SK-N-SH (cell line): ENCODE measurements around the gene SRCIN1. TPM values are rescaled to one million over a fixed set of nuclear protein-coding genes. Genes with fewer than 3 reads are reported as not detected.

Experiments used
- CTCF ChIA-PET: fragments of 300-600, 350-600 bp; formaldehyde crosslinking; extraction: SDS; loops from one replicate; lab custom pipeline; 2021; lab: Yijun Ruan, JAX
- POLR2A ChIA-PET: fragments of 350-600 bp; sonication (Branson Sonifier 250); formaldehyde crosslinking; extraction: SDS; loops from one replicate; lab custom pipeline; 2020; ENCODE audit warnings: antibody characterized with exemption, inconsistent platforms; lab: Yijun Ruan, JAX
- DNase-seq: peaks from one replicate; pipeline ENCODE4 v3.0.0; 2012
- H2AFZ ChIP-seq: fragments of 200-600 bp; sonication (generic); 2 replicates; pipeline ENCODE4 v1.8.1; 2016; ENCODE audit warnings: antibody characterized with exemption, mild to moderate bottlenecking, low read depth
- H3F3A ChIP-seq: fragments of 200-600 bp; sonication (generic); replicated peaks from 2 replicates; pipeline ENCODE3; 2016; ENCODE audit warnings: antibody characterized with exemption, mild to moderate bottlenecking; ENCODE audit not compliant: insufficient read depth
- H3K27ac ChIP-seq, 2 experiments: fragments of 200-500 bp in 1 of 2; fragments of 200-600 bp in 1 of 2; sonication (Bioruptor generic) in 1 of 2; sonication (generic), shearing (Covaris generic) in 1 of 2; 2 replicates each; pipeline versions ENCODE4 v1.5.1 to v1.6.1; 2014 to 2016; ENCODE audit warnings: low read depth in 2 of 2, inconsistent platforms in 1 of 2, low read length in 1 of 2, mild to moderate bottlenecking in 1 of 2, mixed read lengths in 1 of 2
- H3K27me3 ChIP-seq: fragments of 200-600 bp; sonication (generic), shearing (Covaris generic); 2 replicates; pipeline ENCODE4 v1.6.1; 2016; ENCODE audit warnings: mixed run types; ENCODE audit not compliant: insufficient read depth
- H3K36me3 ChIP-seq, 2 experiments: fragments of 200-500 bp in 1 of 2; fragments of 200-600 bp in 1 of 2; sonication (Bioruptor generic) in 1 of 2; sonication (generic) in 1 of 2; replicated peaks in 1 of 2; 2 replicates each; pipeline versions ENCODE3 to v1.5.1; 2014 to 2016; ENCODE audit warnings: low read length in 1 of 2, mild to moderate bottlenecking in 1 of 2; ENCODE audit not compliant: insufficient read depth in 2 of 2, control insufficient read depth in 1 of 2
- H3K4me1 ChIP-seq, 2 experiments: fragments of 200-500 bp in 1 of 2; fragments of 200-600 bp in 1 of 2; sonication (Bioruptor generic) in 1 of 2; sonication (generic), shearing (Covaris generic) in 1 of 2; 2 replicates each; pipeline versions ENCODE4 v1.5.1 to v1.6.1; 2014 to 2016; ENCODE audit warnings: low read depth in 1 of 2, low read length in 1 of 2, mixed run types in 1 of 2; ENCODE audit not compliant: insufficient read depth in 2 of 2, control insufficient read depth in 1 of 2
- H3K4me2 ChIP-seq: fragments of 200-600 bp; sonication (generic), shearing (Covaris generic); 2 replicates; pipeline ENCODE4 v1.6.1; 2017; ENCODE audit warnings: mixed run types
- H3K4me3 ChIP-seq, 2 experiments: fragments of 200-500 bp in 1 of 2; fragments of 200-600 bp in 1 of 2; sonication (Bioruptor generic) in 1 of 2; sonication (generic), shearing (Covaris generic) in 1 of 2; 2 replicates each; pipeline versions ENCODE4 v1.5.1 to v1.8.1; 2014 to 2016; ENCODE audit warnings: low read depth in 2 of 2, inconsistent platforms in 1 of 2, low read length in 1 of 2, mild to moderate bottlenecking in 1 of 2, mixed read lengths in 1 of 2, moderate library complexity in 1 of 2
- H3K79me2 ChIP-seq: fragments of 200-600 bp; sonication (generic); 2 replicates; pipeline ENCODE4 v1.8.1; 2017; ENCODE audit warnings: mild to moderate bottlenecking; ENCODE audit not compliant: insufficient read depth
- H3K9ac ChIP-seq: fragments of 200-600 bp; sonication (generic); 2 replicates; pipeline ENCODE4 v1.6.1; 2017; ENCODE audit warnings: mixed run types
- H3K9me2 ChIP-seq: fragments of 200-600 bp; sonication (generic); 2 replicates; pipeline ENCODE4 v1.6.1; 2017; ENCODE audit warnings: mixed run types
- H3K9me3 ChIP-seq: fragments of 200-600 bp; sonication (generic); 2 replicates; pipeline ENCODE4 v1.6.1; 2017; ENCODE audit warnings: mixed run types, mild to moderate bottlenecking, moderate library complexity
- H4K20me1 ChIP-seq: fragments of 200-600 bp; sonication (generic); 2 replicates; pipeline ENCODE4 v1.6.1; 2017; ENCODE audit warnings: mild to moderate bottlenecking, mixed run types; ENCODE audit not compliant: insufficient read depth
- CHD2 ChIP-seq: fragments of 150-350 bp; IDR thresholded peaks from 2 replicates; pipeline ENCODE4 v1.6.1; 2018; ENCODE audit warnings: low read length; ENCODE audit not compliant: partially characterized antibody
- EZH2phosphoT487 ChIP-seq: fragments of 200-600 bp; sonication (generic); IDR thresholded peaks from 2 replicates; pipeline ENCODE4 v1.6.1; 2017; ENCODE audit warnings: low read depth, mixed run types, mild to moderate bottlenecking, antibody characterized with exemption, moderate library complexity, borderline replicate concordance
- FOXJ3 ChIP-seq: sonication (generic); formaldehyde crosslinking; IDR thresholded peaks from 2 replicates; pipeline ENCODE4 v1.5.1; 2020; ENCODE audit warnings: mild to moderate bottlenecking, missing genetic modification reagents
- FOXM1 ChIP-seq: IDR thresholded peaks from 2 replicates; pipeline ENCODE4 v1.4.0; 2012; ENCODE audit warnings: low read depth, mild to moderate bottlenecking
- GATA2 ChIP-seq: sonication (generic); formaldehyde crosslinking; IDR thresholded peaks from 2 replicates; pipeline ENCODE4 v1.5.0; 2020; ENCODE audit warnings: mild to moderate bottlenecking, missing genetic modification reagents
- MXI1 ChIP-seq: IDR thresholded peaks from 2 replicates; pipeline ENCODE4 v1.6.1; 2012; ENCODE audit warnings: mild to moderate bottlenecking, low read depth, low read length, improper control_type of control experiment
- NFIC ChIP-seq: IDR thresholded peaks from 2 replicates; pipeline ENCODE4 v1.4.0; 2012; ENCODE audit warnings: borderline replicate concordance
- RAD21 ChIP-seq: IDR thresholded peaks from 2 replicates; pipeline ENCODE4 v1.6.1; 2012; ENCODE audit warnings: mild to moderate bottlenecking, low read length
- RXRA ChIP-seq: IDR thresholded peaks from 2 replicates; pipeline ENCODE4 v1.4.0; 2012; ENCODE audit warnings: low read depth, mild to moderate bottlenecking, borderline replicate concordance
- SMC3 ChIP-seq: IDR thresholded peaks from 2 replicates; pipeline ENCODE4 v1.6.1; 2012; ENCODE audit warnings: low read depth, low read length, improper control_type of control experiment
- WGBS: methylation state at CpG from one replicate; pipeline ENCODE4 v1.1.6; 2017; ENCODE audit warnings: low lambda C conversion rate; 5-methylcytosine and 5-hydroxymethylcytosine counted together
- polyA plus RNA-seq, 3 experiments: library from polyadenylated mRNA; depleted of rRNA; stranded (reverse); fragments of >200 nt; gene quantifications; 2 replicates each; pipeline ENCODE4 v1.2.3, GENCODE V29; 2012
- TF ChIP-seq, protein P1 (sequence below): IDR thresholded peaks from 2 replicates; pipeline ENCODE4 v1.6.1; 2012; ENCODE audit warnings: mild to moderate bottlenecking, low read depth, low read length, moderate library complexity
- TF ChIP-seq, protein P2 (sequence below): IDR thresholded peaks from 2 replicates; pipeline ENCODE4 v1.4.0; 2012; ENCODE audit warnings: low read depth, borderline replicate concordance
- TF ChIP-seq, protein P3 (sequence below): IDR thresholded peaks from 2 replicates; pipeline ENCODE4 v1.4.0; 2012; ENCODE audit warnings: low read depth

Gene SRCIN1
- polyA plus RNA-seq, 1 of the 3 experiments (the other 2 are of a cell fraction): 1.0 TPM

DNA sequence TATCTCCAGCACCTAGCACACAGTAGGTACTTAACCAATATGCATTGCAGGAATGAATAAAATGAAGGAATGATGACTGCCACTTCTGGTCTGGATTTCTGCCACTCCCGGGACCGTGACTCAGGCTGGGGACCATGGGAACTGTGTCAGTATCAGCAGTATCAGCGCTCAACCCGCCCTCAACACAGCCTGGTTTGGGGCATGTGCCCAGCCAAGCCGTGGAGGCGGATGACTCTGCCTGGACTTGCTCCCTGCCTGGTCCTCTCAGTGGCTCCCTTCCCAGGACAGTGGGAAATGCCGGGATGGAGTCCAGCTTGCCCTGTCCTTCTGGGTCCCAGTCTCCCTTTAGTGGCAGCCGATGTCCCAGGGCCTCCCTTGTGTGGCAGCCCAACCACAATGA lies 55.1 kb downstream of the SRCIN1 start:
- H3K9me2 ChIP-seq: no peaks in the 10 kb centered on the region
- POLR2A ChIA-PET: no interaction called here
- no peaks in the 10 kb centered on the region for H3K27me3 ChIP-seq
- 77% methylated on average over 5 of the region's 8 CpGs for WGBS
- no peak overlapping the region for H3K4me2 ChIP-seq
- no peak overlapping the region for H3K9ac ChIP-seq
- no peaks in the 10 kb centered on the region for H4K20me1 ChIP-seq
- H3K9me3 ChIP-seq: no peaks in the 10 kb centered on the region
- H3K79me2 ChIP-seq: no peaks in the 10 kb centered on the region
- H3F3A ChIP-seq: peaks cover 6% of the 10 kb centered on the region
- TF ChIP-seq, protein P1, sequence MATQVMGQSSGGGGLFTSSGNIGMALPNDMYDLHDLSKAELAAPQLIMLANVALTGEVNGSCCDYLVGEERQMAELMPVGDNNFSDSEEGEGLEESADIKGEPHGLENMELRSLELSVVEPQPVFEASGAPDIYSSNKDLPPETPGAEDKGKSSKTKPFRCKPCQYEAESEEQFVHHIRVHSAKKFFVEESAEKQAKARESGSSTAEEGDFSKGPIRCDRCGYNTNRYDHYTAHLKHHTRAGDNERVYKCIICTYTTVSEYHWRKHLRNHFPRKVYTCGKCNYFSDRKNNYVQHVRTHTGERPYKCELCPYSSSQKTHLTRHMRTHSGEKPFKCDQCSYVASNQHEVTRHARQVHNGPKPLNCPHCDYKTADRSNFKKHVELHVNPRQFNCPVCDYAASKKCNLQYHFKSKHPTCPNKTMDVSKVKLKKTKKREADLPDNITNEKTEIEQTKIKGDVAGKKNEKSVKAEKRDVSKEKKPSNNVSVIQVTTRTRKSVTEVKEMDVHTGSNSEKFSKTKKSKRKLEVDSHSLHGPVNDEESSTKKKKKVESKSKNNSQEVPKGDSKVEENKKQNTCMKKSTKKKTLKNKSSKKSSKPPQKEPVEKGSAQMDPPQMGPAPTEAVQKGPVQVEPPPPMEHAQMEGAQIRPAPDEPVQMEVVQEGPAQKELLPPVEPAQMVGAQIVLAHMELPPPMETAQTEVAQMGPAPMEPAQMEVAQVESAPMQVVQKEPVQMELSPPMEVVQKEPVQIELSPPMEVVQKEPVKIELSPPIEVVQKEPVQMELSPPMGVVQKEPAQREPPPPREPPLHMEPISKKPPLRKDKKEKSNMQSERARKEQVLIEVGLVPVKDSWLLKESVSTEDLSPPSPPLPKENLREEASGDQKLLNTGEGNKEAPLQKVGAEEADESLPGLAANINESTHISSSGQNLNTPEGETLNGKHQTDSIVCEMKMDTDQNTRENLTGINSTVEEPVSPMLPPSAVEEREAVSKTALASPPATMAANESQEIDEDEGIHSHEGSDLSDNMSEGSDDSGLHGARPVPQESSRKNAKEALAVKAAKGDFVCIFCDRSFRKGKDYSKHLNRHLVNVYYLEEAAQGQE: no peak
- TF ChIP-seq RAD21 (no peak), FOXM1 (no peak), NFIC (no peak), GATA2 (no peak), FOXJ3 (CRISPR knock-in tag) (no peak), CHD2 (no peak), RXRA (no peak), EZH2phosphoT487 (no peak), SMC3 (no peak)
- TF ChIP-seq, protein P2, sequence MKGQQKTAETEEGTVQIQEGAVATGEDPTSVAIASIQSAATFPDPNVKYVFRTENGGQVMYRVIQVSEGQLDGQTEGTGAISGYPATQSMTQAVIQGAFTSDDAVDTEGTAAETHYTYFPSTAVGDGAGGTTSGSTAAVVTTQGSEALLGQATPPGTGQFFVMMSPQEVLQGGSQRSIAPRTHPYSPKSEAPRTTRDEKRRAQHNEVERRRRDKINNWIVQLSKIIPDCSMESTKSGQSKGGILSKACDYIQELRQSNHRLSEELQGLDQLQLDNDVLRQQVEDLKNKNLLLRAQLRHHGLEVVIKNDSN: no peak
- TF ChIP-seq, protein P3, sequence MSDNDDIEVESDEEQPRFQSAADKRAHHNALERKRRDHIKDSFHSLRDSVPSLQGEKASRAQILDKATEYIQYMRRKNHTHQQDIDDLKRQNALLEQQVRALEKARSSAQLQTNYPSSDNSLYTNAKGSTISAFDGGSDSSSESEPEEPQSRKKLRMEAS: no peak
- TF ChIP-seq, all 33 proteins: peak for 0
- no peak overlapping the region for H2AFZ ChIP-seq
- H3K4me3 ChIP-seq: no peak overlapping the region
- H3K27ac ChIP-seq: no peak overlapping the region
- peaks cover 0 to 15% of the 10 kb centered on the region in 2 experiments; a peak in 2 of 4 replicates for H3K4me1 ChIP-seq
- DNase-seq: no peak
- no peaks in the 10 kb centered on the region for H3K36me3 ChIP-seq
- CTCF ChIA-PET: interaction anchor here (1.0 to 3.3 kb wide), 8 partner anchors 8 to 117 kb away, joined by 4 to 23 read pairs (median 9); partner anchors contain the start of gene SRCIN1

DNA sequence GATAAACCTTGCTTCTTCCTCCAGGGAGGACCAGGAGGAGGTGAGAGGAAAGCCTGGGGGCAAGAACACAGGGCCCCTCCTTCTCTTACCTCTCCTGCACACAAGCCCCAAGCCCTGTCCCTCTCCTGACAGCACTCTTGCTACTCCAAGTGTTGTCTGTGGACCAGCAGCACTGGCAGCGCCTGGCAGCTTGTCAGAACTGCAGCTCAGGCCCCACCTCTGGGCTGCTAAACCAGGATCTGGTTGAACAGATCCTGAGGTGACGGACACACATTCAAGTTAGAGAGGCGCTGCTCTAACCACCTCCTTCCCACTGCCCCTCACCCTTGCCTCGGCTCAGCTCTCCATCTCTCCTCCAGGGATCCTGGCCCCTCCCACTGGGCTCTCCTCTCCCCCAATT lies 56.5 kb downstream of the SRCIN1 start:
- no peaks in the 10 kb centered on the region for H3K79me2 ChIP-seq
- peaks cover 0 to 5% of the 10 kb centered on the region in 2 experiments; a peak in 2 of 4 replicates for H3K4me1 ChIP-seq
- no peak overlapping the region for H2AFZ ChIP-seq
- no peaks in the 10 kb centered on the region for H3K27me3 ChIP-seq
- H3K9me3 ChIP-seq: no peaks in the 10 kb centered on the region
- H3K36me3 ChIP-seq: no peaks in the 10 kb centered on the region
- H4K20me1 ChIP-seq: no peaks in the 10 kb centered on the region
- no peak overlapping the region for H3K4me3 ChIP-seq
- 88% methylated on average over 4 of the region's 4 CpGs for WGBS
- no peak overlapping the region for H3K9ac ChIP-seq
- H3K9me2 ChIP-seq: no peaks in the 10 kb centered on the region
- POLR2A ChIA-PET: no interaction called here
- DNase-seq: no peak
- CTCF ChIA-PET: interaction anchor here (0.6 to 3.3 kb wide), 6 partner anchors 10 to 118 kb away, joined by 3 to 23 read pairs (median 12); no protein-coding TSS in a partner anchor
- TF ChIP-seq MXI1: no peak
- H3K27ac ChIP-seq: no peak overlapping the region
- H3K4me2 ChIP-seq: no peak overlapping the region
- no peaks in the 10 kb centered on the region for H3F3A ChIP-seq
